HPDE6-E6E7 (cell line): ENCODE data around the gene ALPP.
"Not testable (repeated sequence)": the region's sequence is repeated elsewhere in the genome, so short reads cannot be mapped to it uniquely, and the experiment has no call there.

Source experiments
- DNase-seq: peaks from one replicate; pipeline ENCODE4 v3.0.0; 2011; ENCODE audit warnings: missing footprints; ENCODE audit errors: extremely low spot score

Gene ALPP

DNA sequence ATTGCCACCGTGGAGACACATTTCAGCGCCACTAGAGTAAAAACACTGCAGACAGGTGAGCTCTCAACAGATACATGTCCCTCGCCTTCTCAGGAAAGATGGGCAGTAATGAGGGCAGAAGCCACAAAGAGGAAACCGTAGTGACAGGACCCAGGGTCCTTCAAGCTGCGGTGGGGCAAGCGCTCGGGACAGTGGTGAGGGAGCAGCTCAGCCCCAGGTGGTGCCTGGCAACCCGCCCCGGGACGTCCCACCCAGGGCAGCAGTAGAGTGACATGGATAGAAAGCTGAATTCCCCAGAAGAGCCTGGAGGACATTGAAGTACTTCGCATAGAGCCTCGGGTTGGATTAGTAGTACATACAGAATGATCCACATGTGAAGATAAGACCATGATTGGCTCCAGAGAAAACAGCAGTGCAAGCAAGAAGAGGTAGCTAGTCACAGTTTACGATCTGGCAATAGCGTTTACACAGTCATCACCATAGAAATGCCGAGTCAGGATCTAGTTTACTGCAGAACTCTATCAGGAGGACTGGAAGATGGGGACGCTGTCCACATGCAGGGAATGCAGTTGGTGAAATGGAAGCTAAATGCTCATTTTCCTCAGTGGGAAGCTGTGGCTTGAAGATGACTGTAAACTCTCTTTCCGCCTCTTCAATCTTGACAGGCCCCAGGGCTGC, 37.4 kb upstream of the ALPP start:
- DNase-seq, result no peak

DNA sequence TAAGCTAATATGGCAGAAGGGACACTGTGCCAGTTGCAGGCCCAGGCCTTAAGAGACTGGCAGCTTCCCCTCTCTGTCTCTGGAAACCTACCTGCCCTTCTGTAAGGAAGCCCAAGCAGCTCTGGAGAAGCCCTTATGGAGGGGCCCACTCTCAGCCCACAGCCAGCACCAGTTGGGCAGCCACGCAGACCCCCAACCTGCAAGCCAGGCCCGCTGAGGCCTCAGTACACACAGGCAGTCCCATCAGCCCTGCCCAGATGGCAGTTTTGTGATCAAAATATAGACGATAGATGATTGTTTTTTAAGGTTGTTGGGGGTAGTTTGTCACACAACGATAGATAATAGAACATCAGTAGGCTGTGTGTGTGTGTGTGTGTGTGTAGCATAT, 36.8 kb upstream of the ALPP start:
- no peak for DNase-seq

GRCh38 chr2:232342635-232343565, 35.7 kb upstream of the ALPP start:
- no peak for DNase-seq

GRCh38 chr2:232343821-232344220, 34.7 kb upstream of the ALPP start:
- no peak for DNase-seq

DNA sequence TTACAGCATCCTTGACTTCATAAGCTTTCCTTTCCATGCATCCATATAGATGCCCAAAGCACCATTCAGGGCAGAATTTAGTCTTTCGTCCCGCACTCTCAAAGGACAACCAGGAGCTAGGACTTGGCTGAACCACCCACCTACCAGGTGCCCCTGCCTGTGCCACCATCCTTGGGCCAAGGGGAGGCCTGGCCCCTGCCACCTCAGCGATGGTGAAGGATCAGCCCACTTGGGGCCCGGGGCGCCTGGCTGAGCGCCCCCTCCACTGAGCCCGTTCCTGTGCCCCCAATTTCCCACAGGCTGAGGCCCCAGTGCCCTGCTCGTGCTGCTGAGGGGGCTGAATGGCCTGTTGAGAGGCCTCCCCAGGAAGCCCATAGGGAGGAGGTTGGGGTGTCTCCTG, 33.3 kb upstream of the ALPP start:
- DNase-seq, result no peak

- DNase-seq, result no peak
These were observed 31.2 kb upstream of the ALPP start for GRCh38 chr2:232347369-232347768.

DNA sequence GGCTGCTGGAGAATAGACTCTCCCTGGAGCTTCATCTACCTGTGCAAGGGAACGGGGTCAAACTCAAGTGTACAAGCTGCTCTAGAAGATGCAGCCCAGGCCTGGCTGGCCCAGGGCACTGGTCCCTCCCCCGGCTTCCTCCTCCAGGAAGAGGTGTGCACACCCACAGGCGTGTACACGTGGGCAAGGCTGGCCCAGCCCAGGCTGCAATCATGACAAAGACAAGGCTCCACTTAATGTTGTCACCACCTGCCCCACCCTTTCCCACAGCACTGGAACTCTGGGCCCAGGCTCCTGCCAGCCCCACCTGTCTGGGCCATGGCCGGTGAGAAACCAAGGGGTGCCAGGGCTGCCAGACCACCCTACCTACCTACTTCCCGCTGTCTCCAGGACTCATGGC, 29.6 kb upstream of the ALPP start:
- peak; percentile 35 for DNase-seq

DNA sequence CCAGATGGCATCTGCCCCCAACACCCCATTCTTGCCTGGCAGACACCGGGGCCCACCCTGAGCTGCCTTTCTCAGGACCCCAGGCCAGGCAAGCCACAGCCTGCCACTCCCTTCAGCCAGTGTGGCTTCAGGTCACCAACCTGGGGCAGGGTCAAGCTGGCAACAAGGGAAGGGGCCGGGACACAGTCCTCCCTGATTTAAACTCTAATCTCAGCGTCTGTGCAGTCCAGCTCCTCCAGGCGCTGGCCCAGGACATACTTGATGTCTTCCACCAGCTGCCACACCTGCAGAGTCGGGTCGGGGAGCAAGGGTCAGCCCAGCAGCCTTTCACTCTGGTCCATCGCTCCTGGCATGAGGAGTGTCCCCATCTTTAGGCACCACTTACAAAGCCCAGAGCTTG, 29.0 kb upstream of the ALPP start:
- DNase-seq, result no peak

- DNase-seq, result no peak
These were observed 28.5 kb upstream of the ALPP start for GRCh38 chr2:232349946-232350635.

- DNase-seq, result no peak
These were observed 27.5 kb upstream of the ALPP start for GRCh38 chr2:232350804-232351685.

DNA sequence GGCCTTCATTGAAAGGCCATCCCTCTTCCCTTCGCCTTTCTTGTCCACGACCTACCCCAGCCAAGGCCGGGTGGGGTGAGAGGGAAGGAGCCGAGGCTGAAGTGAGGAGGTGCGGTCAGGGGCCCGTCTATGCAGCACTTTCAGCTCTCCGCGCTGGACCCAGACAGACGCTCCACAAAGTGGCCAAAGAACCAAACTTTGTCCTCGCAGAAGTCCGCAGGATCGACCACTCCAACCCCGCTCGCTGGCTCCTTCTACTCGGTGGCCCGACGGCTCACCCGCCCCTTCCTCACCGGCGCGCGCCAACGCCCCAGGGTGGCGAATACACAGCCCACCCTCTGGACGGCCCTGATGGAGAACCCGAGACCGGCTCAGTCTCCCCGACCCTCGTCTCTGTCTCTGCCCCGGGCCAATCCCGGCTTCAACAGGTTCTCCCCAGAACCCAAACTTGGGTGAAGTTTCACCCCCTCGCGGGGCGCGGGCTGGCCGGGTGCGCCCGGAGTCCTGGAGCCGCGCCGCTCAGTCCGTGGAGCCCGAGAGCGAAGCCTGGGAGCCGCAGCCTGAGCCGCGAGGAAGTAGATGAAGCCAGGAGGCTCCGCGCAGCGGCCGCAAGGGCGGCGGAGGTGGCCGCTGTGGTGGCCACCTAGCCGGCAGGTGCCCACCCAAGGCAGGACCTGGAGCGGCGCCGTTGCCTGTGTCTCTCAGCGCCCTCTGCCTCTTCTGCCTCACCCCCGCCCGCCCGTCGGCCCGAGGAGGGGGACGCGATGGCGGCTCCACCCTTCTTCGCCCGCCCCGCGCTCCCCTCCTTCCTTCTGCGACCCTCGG, 26.7 kb upstream of the ALPP start:
- no peak for DNase-seq

DNA sequence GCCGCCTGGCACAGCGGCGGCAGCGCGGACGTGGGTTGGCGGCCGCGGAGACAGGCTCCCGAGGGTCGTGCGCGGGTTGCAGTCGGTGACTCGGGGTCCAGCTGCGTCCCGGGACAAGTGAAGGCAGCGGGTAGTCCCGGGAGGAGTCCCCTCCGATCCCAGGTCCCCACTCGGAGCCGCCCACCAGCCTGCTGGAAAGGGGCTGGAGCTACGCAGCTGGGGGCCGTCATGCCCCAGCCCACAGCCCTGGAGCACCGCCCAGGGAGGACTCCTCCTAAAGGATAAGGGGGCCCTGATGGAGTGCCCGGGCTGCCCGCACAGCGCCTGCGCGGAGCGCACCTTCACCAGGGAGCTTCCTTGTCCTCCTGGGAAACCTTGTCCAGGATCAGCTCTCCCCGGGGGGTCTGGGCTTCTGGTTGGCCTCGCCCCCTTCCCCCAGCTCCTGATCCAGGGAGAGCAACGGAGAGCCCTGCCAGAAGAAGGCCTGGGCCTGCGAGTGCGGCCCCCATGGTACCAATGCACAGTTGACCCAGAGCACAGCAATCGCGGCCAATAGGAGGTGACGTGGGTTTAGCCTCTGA, 25.9 kb upstream of the ALPP start:
- DNase-seq, result no peak

DNA sequence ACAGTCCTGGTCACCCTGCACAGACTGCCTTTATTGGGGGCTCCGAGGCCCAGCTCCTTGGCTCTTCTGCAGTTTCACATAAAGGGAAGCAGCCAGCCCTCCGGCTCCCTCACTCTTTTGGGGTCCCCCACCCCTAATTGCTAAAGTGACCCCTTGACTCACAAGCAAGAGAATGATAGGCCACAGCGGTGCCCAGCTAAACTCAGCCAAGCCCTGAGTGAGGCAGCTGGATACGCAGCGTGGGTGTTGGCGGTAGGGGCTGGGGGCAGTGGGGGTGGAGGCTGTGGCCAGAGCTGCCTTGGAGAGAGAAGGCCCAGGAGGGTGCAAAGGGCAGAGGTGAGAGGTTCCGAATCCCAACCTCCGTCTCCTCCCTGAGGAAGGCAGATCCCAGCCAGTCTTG, 25.5 kb upstream of the ALPP start:
- no peak for DNase-seq

DNA sequence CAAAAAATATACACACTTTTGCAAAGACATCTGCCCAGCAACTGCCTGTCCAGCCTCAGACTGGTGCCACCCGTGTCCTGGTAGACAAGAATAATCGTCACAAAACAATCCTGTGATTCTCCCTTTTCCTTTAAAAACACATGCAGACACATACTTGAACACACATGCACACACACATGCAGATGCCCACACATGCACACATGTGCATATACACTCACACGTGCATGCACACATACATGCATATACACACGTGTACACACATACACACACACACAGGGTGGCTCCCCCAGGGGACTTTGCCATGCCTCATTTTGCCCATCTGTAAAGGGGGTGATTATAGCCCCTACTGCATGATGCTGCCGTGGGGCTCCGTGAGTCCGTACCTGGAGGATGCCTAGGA, 24.9 kb upstream of the ALPP start:
- no peak for DNase-seq

GRCh38 chr2:232354069-232354468, 24.5 kb upstream of the ALPP start:
- no peak for DNase-seq

- DNase-seq, result no peak
These were observed 16.9 kb upstream of the ALPP start for GRCh38 chr2:232361646-232362045.

- no peak for DNase-seq
These were observed 16.2 kb upstream of the ALPP start for GRCh38 chr2:232362174-232362900.

DNA sequence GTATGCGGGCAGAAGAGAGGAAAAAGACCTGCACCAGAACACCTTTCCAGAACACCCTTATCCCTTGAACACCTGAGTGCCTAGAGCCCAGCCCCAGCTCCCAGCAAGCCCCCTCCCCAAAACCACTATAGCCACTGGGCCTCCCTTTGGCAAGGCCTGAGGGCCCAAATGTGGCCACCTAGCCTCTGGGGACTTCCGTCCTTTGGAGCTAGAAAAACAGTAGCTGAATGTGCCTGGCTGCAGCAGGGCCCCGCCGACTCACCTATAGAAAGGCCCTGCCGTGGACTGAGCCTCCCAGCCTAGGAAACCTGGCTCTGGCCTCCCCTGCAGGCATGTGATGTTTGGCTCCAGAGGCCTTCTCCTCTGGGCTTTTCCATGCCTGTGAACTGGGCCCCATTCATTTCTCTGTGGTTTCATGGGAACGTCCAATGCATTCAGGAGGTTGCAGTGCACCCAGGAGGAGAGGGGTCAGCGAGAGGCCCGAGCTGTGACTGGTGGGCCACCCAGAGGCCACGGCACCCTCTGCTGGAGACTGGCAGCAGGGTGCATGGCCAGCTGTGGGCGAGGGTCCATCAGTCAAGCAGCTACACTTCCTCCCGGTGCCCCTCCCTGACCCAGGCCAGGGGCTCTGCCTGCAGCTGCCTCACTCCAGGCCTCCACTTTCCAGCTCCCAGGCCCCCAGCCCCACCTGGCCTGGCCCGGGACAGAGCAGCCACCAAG, 15.3 kb upstream of the ALPP start:
- DNase-seq, result not testable (repeated sequence)
